Measurements from ENCODE around the gene CAMTA2.
A peak's percentile ranks its signal among the peaks of the same experiment; 100 is the strongest.
"Not testable (repeated sequence)": the region's sequence is repeated elsewhere in the genome, so short reads cannot be mapped to it uniquely, and the experiment has no call there.

CAMTA2 gene

DNA sequence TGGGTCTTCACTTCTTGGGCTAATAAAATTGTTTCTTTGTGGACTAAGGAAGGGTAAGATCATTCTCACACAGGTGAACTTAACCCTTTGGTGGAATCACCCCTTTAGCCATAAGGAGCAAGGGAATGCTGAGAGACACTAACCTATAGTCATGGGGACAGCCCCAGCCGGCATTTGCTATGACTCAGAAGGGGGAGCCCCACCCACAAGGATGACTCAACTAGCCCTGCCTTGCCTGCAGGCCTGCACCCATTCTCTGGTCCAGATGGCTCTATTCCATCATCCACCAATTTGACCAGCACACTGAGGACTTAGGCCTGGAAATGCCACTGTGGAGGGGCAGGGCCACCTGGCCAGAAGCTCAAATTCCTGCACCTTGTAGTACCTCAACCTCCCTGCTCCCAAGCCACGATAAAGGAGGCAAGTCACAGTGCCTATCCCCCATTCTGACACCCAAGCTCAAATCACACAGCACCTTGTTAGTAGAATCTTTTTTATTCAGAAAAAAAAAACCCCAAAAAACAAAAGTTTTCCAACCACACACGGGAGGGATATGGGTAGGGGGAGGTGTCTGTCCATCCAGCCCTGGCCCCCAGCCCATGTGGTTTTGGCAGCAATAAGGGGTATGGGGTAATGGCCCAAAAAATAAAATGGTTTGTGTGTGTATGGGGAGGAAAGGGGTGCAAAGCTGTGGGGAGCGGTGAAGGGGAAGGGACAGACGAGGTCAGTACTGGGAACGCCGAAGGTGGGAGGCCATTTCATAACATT is 42.1 kb downstream of the CAMTA2 start:
- no peak for DNase-seq

GRCh38 chr17:4944554-4945175 is 42.8 kb downstream of the CAMTA2 start:
- no peak for DNase-seq

DNA sequence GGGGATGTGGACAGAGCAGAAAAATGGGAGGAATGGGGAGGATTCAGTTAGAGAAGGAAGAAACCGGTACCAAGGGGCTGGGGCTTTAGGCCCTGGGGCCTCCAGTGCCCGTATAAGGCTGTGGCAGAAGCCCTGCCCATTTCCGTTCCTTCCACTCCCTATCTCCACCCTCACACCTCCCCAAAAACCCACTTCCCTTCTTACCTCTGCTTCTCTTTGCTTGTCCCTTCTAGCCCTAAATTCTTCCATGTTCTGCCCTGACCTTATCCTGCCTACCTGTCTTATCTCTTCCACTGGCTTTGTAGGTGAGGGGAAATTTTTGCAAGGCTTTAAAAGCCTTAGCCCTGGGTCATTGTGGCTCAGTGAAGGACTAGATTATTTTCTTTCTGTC is 43.3 kb downstream of the CAMTA2 start:
- DNase-seq, result no peak

GRCh38 chr17:4942760-4943508 is 44.5 kb downstream of the CAMTA2 start:
- no peak for DNase-seq

DNA sequence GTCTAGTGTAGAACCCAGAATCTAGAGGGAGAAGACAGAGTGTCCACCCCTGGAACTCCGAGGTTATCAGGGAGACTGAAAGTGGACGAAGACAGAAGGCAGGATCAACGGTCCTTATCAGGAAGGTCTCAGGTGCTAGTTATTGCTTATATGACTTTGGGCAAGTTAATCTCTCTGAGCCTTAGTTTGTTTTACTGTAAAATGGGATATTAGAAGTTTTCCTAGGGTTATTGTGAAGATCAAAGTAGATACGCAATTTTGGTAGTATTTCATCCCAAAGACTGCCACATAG is 46.2 kb downstream of the CAMTA2 start:
- DNase-seq, result no peak

DNA sequence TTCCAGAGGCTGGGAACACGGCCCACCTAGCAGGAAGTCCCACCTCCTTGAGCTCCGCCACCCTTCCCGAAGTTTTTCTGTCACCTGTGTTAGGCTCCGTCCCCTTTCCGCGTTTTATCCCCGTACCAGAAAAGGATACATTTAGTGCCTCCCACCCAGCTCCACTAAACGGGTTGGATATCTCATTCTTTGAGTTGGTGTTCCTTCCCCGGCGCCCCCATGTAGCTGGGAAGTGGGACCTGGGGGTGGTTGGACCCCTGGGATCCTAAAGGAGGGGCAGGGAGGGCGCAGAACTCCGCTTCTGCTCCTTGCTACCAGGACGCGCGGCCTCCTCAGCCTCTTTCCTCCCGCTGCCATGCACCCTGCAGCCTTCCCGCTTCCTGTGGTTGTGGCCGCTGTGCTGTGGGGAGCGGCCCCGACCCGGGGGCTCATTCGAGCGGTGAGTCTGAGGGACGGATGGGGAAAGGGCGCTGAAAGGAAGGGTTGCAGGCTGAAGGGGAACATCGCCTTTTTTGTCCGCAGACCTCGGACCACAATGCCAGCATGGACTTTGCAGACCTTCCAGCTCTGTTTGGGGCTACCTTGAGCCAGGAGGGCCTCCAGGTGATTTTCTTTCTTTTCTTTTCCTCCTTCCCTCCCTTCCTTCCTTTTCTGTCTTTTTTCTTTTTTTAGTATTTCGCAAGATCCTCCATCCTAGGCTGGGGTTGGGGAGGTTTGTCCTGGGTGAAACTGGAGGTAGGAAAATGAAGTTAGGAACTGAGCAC is 46.7 kb downstream of the CAMTA2 start:
- no peak for DNase-seq

- peak; percentile 91 for DNase-seq
These were observed 47.5 kb downstream of the CAMTA2 start, which contains the start of the genes RNF167 and SLC25A11 for GRCh38 chr17:4939796-4940554. RNF167 (plus strand) TSS chr17:4940268; CDS start chr17:4940910, 642 bp downstream. SLC25A11 (minus strand) TSS chr17:4940046; CDS start chr17:4939910, 136 bp downstream.

DNA sequence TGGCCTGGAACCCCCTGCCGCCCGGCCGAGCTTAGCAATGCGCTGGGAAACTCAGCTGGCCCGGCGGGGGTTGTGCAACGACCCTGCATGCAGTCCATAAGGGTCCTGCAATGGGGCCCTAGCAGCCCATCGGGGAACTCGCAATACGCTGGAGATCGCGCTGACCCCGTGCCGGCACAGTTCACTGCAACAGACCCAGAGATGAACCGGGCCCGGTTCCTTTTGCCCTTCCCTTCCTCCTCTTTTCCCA is 48.0 kb downstream of the CAMTA2 start:
- no peak for DNase-seq

DNA sequence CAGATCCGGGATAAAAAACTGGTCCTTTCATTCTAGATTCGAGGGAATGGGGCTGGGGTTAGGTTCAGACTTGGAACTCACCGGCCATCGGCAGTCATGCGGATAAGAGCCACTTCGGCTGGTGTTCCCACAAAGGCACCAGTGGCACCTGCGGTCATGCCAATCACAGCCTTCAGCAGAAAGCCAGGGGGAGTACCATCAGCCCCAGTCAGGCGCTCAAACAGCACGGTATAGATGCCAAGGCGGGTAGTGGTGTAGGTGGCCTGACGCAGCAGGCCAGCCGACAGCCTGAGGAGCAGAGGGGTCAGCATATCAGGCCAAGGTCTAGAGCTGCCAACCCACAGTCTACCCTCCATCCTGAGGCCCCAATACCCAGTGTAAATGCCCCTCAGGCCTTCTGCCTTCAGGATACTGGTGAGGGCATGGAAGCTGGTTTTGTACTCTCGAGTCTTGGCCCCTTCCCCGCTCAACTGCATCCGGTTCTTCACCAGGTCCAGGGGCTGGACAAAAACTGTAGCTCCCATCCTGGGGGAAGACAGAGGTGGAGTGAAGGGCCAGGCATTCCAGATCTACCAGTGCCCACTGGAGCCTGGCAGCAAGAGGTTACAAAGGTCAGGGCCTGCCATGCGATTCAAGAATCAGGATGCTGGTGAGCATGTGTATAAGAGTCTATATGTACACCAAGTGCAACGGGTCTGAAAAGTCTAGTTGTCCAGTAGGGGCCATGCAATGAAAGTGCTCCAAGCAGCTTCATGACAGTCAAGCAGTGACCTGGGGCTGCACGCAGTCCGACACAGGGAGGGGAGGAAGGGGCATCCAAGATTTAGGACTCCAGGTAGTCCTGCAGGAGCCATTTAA is 48.6 kb downstream of the CAMTA2 start:
- DNase-seq, result no peak

DNA sequence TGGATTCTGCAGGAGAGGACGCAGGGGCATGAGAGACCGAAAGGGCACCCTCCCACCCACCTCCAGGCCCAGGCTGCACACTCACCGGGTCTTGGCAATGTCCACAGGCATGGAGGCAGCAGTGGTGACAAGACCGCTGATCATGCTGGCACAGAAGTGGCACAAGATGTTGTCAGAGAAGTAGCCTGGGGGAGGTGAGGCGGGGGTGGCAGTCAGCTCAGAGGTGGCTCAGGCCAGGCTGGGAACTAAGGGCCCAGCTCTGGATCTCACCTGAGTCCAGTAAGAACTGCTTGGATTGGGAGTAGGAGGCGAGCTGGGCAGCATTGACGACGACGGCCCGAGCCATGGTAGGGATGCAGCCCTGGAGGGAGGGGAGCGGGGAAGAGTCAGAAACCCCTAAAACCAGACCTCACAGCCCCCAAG is 49.4 kb downstream of the CAMTA2 start:
- no peak for DNase-seq

- DNase-seq, result no peak
These were observed 49.9 kb downstream of the CAMTA2 start for GRCh38 chr17:4937553-4937952.

DNA sequence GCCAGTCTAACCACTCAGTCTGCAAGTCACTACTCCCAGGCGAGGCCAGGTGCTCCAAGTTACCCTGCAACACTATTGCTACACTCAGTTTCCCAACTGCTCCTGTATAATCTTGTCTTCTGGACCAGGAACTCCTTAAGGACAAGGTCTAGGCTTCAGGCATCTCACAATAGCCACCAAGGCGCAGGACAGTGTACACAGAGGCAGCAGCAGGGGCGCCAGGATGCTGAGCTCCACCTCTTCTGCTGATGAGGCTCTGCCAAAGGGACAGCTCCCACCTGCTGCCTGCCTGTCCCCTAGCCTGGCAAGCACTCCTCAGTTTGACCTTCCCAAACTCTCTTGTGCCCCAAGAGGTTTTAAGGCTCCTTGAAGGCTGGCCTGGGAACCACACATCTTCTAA is 51.0 kb downstream of the CAMTA2 start:
- DNase-seq, result no peak

- no peak for DNase-seq
These were observed 51.8 kb downstream of the CAMTA2 start for GRCh38 chr17:4935650-4936049.

DNA sequence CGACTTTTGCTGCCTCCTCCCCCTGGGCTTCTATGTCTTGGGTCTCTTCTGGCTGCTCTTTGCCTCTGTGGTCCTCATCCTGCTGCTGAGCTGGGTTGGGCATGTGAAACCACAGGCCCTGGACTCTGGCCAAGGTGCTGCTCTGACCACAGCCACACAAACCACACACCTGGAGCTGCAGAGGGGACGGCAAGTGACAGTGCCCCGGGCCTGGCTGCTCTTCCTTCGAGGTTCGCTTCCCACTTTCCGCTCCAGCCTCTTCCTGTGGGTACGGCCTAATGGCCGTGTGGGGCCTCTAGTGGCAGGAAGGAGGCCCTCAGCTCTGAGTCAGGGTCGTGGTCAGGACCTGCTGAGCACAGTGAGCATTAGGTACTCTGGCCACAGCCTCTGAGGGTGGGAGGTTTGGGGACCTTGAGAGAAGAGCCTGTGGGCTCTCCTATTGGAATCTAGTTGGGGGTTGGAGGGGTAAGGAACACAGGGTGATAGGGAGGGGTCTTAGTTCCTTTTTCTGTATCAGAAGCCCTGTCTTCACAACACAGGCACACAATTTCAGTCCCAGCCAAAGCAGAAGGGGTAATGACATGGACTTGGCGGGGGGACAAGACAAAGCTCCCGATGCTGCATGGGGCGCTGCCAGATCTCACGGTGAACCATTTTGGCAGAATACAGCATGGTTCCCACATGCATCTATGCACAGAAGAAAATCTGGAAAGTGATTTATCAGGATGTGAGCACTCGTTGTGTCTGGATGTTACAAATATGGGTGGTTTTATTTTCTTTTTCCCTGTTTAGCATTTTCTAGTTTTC is 53.1 kb downstream of the CAMTA2 start:
- no peak for DNase-seq

- no peak for DNase-seq
These were observed 53.8 kb downstream of the CAMTA2 start for GRCh38 chr17:4933646-4934045.

DNA sequence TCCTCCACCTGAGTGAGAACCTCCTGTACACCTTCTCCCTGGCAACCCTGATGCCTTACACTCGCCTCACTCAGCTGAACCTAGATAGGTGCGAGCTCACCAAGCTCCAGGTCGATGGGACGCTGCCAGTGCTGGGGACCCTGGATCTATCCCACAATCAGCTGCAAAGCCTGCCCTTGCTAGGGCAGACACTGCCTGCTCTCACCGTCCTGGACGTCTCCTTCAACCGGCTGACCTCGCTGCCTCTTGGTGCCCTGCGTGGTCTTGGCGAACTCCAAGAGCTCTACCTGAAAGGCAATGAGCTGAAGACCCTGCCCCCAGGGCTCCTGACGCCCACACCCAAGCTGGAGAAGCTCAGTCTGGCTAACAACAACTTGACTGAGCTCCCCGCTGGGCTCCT is 54.7 kb downstream of the CAMTA2 start:
- no peak for DNase-seq

GRCh38 chr17:4931963-4932362 is 55.5 kb downstream of the CAMTA2 start, which contains the start of gene GP1BA:
GP1BA (plus strand) TSS chr17:4932277; CDS start chr17:4932605, 328 bp downstream.
- no peak for DNase-seq

DNA sequence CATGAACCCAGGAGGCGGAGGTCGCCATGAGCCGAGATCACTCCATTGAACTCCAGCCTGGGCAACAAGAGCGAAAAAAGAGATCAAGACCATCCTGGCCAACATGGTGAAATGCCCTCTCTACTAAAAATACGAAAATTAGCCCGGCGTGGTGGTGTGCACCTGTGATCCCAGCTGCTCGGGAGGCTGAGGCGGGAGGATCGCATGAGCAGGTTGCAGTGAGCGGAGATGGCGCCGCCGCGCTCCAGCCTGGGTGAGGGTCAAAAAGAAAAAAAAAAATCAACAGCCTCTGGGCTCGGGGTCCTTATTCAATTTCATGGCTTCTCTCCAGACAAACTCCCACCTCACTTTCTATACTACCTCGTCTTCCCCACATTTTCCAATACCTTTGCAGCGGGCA is 58.6 kb downstream of the CAMTA2 start:
- DNase-seq, result no peak

- not testable (repeated sequence) for DNase-seq
These were observed 60.7 kb downstream of the CAMTA2 start for GRCh38 chr17:4926577-4927335.

GRCh38 chr17:4921320-4921719 is 66.2 kb downstream of the CAMTA2 start:
- DNase-seq, result no peak

All from NCI-H774 (cell line).